ENCODE measurements around the gene CFAP99. TPM values are rescaled to one million over a fixed set of nuclear protein-coding genes. Genes with fewer than 3 reads are reported as not detected.

Gene CFAP99
- total RNA-seq, 1 donor, result not detected

DNA sequence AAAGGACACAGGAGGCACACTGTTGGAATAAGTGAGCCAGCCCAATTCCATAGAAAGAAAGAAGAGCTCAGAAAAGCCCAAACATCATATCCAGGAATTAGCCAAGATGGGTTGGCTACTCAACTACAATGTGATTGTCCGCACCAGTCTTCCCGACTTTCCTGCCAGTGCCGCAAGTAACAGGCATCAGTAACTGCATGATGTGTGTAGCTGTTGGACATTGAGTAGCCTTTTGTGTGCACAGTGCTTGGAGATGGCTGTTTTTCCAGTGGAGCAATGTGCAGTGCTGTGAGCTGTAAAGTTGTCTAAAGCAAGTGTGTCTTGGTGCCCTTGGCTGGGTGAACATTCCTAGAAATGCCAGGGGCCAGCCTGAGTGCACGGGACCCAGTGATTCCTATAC is 88.5 kb downstream of the CFAP99 start:
- TF ChIP-seq, protein P1, sequence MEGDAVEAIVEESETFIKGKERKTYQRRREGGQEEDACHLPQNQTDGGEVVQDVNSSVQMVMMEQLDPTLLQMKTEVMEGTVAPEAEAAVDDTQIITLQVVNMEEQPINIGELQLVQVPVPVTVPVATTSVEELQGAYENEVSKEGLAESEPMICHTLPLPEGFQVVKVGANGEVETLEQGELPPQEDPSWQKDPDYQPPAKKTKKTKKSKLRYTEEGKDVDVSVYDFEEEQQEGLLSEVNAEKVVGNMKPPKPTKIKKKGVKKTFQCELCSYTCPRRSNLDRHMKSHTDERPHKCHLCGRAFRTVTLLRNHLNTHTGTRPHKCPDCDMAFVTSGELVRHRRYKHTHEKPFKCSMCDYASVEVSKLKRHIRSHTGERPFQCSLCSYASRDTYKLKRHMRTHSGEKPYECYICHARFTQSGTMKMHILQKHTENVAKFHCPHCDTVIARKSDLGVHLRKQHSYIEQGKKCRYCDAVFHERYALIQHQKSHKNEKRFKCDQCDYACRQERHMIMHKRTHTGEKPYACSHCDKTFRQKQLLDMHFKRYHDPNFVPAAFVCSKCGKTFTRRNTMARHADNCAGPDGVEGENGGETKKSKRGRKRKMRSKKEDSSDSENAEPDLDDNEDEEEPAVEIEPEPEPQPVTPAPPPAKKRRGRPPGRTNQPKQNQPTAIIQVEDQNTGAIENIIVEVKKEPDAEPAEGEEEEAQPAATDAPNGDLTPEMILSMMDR (IDR thresholded peaks at IDR 0.05; ENCODE audit: insufficient read depth, low read depth, low read length), result no peak
- DNase-seq (ENCODE audit: low read depth), result no peak
- H3K4me3 ChIP-seq (ENCODE audit: low read depth, low read length), result no peak overlapping the region

DNA sequence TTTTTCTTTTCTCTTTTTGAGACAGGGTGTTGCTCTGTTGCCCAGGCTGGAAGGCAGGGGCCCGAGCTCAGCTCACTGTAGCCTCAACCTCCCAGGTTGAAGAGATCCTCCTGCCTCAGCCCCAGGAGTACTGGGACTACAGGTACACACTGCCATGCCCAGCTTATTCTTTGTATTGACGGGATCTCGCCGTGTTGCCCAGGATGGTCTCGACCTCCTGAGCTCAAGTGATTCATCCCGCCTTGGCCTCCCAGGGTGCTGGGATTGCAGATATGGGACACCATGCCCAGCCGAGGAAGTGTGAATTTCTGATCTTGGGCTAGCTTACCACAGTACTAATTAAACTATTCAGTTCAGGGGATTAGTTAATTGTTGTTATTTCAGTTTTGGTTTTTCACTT is 89.1 kb downstream of the CFAP99 start:
- DNase-seq (ENCODE audit: low read depth), result no peak
- H3K4me3 ChIP-seq (ENCODE audit: low read depth, low read length), result no peak overlapping the region
- TF ChIP-seq, protein P1 (IDR thresholded peaks at IDR 0.05; ENCODE audit: insufficient read depth, low read depth, low read length), result no peak

DNA sequence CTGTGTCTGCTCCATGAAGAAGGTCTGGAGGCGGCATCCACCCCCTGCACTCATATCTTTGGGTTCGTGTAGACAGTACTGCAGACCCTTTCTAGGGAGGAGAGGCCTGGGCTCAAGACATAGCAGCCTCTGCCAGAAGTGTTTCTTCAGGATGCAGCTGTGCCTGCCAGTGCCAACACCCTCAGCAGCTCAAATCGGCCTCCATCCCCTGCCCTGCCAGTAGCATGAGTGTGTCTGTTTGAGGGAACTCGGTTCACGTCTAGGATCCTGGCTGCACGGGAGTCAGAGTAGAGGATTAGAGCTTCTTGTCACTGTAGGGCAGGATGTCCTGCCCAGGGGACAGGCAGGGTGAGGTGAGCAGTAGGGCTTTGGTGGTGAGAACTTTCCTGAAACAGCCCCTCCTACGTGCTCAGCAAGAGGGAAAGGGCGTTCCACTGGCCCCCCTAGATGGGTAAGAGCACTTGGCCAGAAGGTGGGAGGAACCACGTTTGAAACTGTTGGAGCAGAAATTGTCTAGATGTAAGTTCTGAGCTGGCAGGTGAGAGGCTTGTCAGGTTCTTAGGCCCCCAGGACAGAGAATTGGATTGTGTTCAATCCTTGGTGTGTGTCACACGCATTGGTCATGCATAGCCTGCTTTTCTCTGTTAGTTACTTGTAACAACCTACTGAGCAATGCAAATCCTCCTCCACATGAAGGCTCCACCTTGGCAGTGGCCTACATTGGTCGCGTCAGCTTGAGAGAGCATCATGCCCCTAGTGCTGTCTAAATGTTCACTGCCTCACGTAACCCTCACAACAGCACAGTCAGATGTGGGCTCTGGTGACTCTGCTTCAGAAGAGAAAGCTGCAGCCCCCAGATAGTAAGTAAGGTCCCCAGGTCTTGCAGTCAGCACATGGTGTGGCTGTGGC is 91.8 kb downstream of the CFAP99 start:
- no peak for DNase-seq (ENCODE audit: low read depth)
- H3K4me3 ChIP-seq (ENCODE audit: low read depth, low read length), result no peak overlapping the region
- TF ChIP-seq, protein P1 (IDR thresholded peaks at IDR 0.05; ENCODE audit: insufficient read depth, low read depth, low read length), result no peak

DNA sequence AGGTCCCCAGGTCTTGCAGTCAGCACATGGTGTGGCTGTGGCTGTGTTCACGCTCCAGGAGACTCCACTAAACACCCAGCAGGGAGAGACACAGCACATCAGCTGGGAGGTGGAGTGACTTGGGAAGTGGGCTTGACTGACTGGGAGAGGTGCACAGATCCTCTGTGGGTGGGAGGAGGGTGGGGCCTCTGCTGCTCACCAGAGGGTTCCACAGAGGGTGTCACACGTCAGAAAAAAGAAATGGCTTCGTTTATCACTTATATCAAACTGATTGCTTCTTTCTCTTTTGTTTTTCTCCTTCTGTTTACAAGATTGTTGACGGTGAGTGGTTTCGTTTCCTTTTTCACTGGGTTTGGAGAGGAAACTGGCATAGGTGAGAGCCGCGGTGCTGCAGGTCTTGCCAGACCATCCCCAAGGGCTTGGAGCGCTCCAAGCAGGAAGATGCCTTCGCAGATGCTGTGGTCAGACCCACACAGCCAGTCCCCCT is 92.9 kb downstream of the CFAP99 start:
- DNase-seq (ENCODE audit: low read depth), result no peak
- H3K4me3 ChIP-seq (ENCODE audit: low read depth, low read length), result no peak overlapping the region
- TF ChIP-seq, protein P1 (IDR thresholded peaks at IDR 0.05; ENCODE audit: insufficient read depth, low read depth, low read length), result no peak

Other genes starting within 250 kb of the CFAP99 start
- 8.7 and 9.1 TPM in 2 replicates for gene HAUS3, start 176.8 kb upstream of the CFAP99 start, total RNA-seq
- gene POLN, start 176.8 kb upstream of the CFAP99 start, total RNA-seq, result 1.6 and 4.7 TPM in 2 replicates
- 43.5 and 44.9 TPM in 2 replicates for gene MXD4, start 156.8 kb upstream of the CFAP99 start, total RNA-seq
- gene ZFYVE28, start 310 bp upstream of the CFAP99 start, total RNA-seq, result 3.2 and 12.1 TPM in 2 replicates
- 63.9 and 64.7 TPM in 2 replicates for gene RNF4, start 50.2 kb downstream of the CFAP99 start, total RNA-seq
- gene FAM193A, start 117.7 kb downstream of the CFAP99 start, total RNA-seq, result 16.8 and 23.7 TPM in 2 replicates

Measured in fibroblast of villous mesenchyme (primary cell).